ENCODE results near the gene EPHA5.

The EPHA5 gene

DNA sequence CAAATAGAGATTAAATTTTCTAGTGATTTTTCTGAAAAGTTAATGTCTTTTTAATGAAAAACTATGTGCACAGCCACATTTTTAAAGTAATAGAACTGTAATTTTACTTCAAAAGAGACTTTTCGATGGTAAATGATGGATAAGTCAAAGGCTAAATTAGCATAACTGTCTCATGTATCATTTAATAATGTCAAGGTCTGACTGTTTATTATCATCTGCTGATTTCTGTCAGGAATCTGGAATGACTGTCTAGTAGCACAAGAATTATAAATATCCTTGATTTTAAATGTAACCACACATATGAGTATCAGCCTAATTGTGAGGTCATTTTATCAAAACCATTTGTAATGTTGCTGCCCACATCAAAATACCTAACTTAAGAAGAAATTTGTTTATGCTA, 333.8 kb downstream of the EPHA5 start:
- H3K27ac ChIP-seq (ENCODE audit: extremely low read depth, low read depth, low read length), result no peak overlapping the region
- H3K4me3 ChIP-seq (ENCODE audit: low read depth, low read length), result no peak overlapping the region
- ChIA-PET POLR2A (no interaction called here), CTCF (no interaction called here)
- no peaks in the 10 kb centered on the region for H3K4me1 ChIP-seq (ENCODE audit: control insufficient read depth, insufficient read depth, low read length)
- no peak for TF ChIP-seq ZFHX2 (tag by site-specific recombination; conservative IDR thresholded peaks at IDR 0.05)
- no peak for TF ChIP-seq SALL2 (tag by site-specific recombination; IDR thresholded peaks at IDR 0.05; ENCODE audit: borderline replicate concordance)
- TF ChIP-seq ZNF214 (tag by site-specific recombination; IDR thresholded peaks at IDR 0.05; ENCODE audit: borderline replicate concordance), result no peak
- TF ChIP-seq ZBTB48 (tag by site-specific recombination; IDR thresholded peaks at IDR 0.05), result no peak
- no peak for TF ChIP-seq ZNF133 (tag by site-specific recombination; IDR thresholded peaks at IDR 0.05)
- no peak for TF ChIP-seq ZNF530 (tag by site-specific recombination; IDR thresholded peaks at IDR 0.05; ENCODE audit: low read depth)
- no peak for TF ChIP-seq BCL11A (tag by site-specific recombination; IDR thresholded peaks at IDR 0.05; ENCODE audit: low read depth)
- TF ChIP-seq, protein P1, sequence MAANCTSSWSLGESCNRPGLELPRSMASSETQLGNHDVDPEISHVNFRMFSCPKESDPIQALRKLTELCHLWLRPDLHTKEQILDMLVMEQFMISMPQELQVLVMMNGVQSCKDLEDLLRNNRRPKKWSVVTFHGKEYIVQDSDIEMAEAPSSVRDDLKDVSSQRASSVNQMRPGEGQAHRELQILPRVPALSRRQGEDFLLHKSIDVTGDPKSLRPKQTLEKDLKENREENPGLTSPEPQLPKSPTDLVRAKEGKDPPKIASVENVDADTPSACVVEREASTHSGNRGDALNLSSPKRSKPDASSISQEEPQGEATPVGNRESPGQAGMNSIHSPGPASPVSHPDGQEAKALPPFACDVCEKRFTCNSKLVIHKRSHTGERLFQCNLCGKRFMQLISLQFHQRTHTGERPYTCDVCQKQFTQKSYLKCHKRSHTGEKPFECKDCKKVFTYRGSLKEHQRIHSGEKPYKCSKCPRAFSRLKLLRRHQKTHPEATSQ (tag by site-specific recombination; IDR thresholded peaks at IDR 0.05), result no peak
- no peak for TF ChIP-seq ZNF354C (tag by site-specific recombination; IDR thresholded peaks at IDR 0.05; ENCODE audit: borderline replicate concordance, low read depth)
- TF ChIP-seq HOXD13 (CRISPR knock-in tag; IDR thresholded peaks at IDR 0.05; ENCODE audit: borderline replicate concordance), result no peak
- no peaks in the 10 kb centered on the region for H3K9me3 ChIP-seq (ENCODE audit: control insufficient read depth, insufficient read depth, low read depth, low read length)
- no peaks in the 10 kb centered on the region for H3K36me3 ChIP-seq (ENCODE audit: control insufficient read depth in 2 of 2, insufficient read depth in 1 of 2, low read length in 2 of 2)

DNA sequence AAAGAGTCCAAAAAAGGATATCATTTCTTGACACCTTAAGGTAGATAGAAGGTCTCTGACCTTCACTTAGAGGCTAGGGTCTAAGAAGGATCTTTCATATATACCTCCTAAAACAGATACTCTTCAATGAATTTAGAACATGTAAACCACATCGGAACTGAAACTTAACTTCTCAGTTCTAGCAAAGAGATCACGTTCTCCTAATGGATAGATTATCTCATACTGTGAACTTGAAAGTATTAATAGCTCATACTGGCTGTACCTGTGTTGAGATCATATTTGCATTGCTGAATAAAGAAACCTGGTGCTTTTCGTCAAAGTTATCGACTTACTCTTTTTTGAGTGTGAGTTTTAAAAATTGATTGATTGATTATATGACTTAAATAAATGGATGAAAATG, 353.8 kb downstream of the EPHA5 start:
- no peaks in the 10 kb centered on the region for H3K9me3 ChIP-seq (ENCODE audit: control insufficient read depth, insufficient read depth, low read depth, low read length)
- no peak overlapping the region for H3K4me3 ChIP-seq (ENCODE audit: low read depth, low read length)
- ChIA-PET POLR2A (no interaction called here), CTCF (no interaction called here)
- no peaks in the 10 kb centered on the region for H3K4me1 ChIP-seq (ENCODE audit: control insufficient read depth, insufficient read depth, low read length)
- no peak overlapping the region for H3K27ac ChIP-seq (ENCODE audit: extremely low read depth, low read depth, low read length)
- no peaks in the 10 kb centered on the region for H3K36me3 ChIP-seq (ENCODE audit: control insufficient read depth in 2 of 2, insufficient read depth in 1 of 2, low read length in 2 of 2)
- TF ChIP-seq ZNF426 (tag by site-specific recombination; IDR thresholded peaks at IDR 0.05), result no peak
- TF ChIP-seq ZNF701 (tag by site-specific recombination; IDR thresholded peaks at IDR 0.05), result no peak
- no peak for TF ChIP-seq ZNF629 (tag by site-specific recombination; IDR thresholded peaks at IDR 0.05)
- TF ChIP-seq, protein P2, sequence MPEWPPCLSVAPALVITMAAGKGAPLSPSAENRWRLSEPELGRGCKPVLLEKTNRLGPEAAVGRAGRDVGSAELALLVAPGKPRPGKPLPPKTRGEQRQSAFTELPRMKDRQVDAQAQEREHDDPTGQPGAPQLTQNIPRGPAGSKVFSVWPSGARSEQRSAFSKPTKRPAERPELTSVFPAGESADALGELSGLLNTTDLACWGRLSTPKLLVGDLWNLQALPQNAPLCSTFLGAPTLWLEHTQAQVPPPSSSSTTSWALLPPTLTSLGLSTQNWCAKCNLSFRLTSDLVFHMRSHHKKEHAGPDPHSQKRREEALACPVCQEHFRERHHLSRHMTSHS (tag by site-specific recombination; IDR thresholded peaks at IDR 0.05), result no peak
- no peak for TF ChIP-seq BCL11B (tag by site-specific recombination; IDR thresholded peaks at IDR 0.05; ENCODE audit: low read depth)
- TF ChIP-seq ZNF114 (tag by site-specific recombination; IDR thresholded peaks at IDR 0.05), result no peak
- TF ChIP-seq ZNF335 (tag by site-specific recombination; conservative IDR thresholded peaks at IDR 0.05), result no peak
- no peak for TF ChIP-seq ZNF350 (tag by site-specific recombination; IDR thresholded peaks at IDR 0.05)
- no peak for TF ChIP-seq ZNF549 (tag by site-specific recombination; IDR thresholded peaks at IDR 0.05)
- TF ChIP-seq, protein P3, sequence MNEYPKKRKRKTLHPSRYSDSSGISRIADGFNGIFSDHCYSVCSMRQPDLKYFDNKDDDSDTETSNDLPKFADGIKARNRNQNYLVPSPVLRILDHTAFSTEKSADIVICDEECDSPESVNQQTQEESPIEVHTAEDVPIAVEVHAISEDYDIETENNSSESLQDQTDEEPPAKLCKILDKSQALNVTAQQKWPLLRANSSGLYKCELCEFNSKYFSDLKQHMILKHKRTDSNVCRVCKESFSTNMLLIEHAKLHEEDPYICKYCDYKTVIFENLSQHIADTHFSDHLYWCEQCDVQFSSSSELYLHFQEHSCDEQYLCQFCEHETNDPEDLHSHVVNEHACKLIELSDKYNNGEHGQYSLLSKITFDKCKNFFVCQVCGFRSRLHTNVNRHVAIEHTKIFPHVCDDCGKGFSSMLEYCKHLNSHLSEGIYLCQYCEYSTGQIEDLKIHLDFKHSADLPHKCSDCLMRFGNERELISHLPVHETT (tag by site-specific recombination; IDR thresholded peaks at IDR 0.05), result no peak
- no peak for TF ChIP-seq ZNF292 (tag by site-specific recombination; IDR thresholded peaks at IDR 0.05; ENCODE audit: borderline replicate concordance, low read depth)
- TF ChIP-seq BCL11A (tag by site-specific recombination; IDR thresholded peaks at IDR 0.05; ENCODE audit: low read depth), result no peak
- TF ChIP-seq, protein P4, sequence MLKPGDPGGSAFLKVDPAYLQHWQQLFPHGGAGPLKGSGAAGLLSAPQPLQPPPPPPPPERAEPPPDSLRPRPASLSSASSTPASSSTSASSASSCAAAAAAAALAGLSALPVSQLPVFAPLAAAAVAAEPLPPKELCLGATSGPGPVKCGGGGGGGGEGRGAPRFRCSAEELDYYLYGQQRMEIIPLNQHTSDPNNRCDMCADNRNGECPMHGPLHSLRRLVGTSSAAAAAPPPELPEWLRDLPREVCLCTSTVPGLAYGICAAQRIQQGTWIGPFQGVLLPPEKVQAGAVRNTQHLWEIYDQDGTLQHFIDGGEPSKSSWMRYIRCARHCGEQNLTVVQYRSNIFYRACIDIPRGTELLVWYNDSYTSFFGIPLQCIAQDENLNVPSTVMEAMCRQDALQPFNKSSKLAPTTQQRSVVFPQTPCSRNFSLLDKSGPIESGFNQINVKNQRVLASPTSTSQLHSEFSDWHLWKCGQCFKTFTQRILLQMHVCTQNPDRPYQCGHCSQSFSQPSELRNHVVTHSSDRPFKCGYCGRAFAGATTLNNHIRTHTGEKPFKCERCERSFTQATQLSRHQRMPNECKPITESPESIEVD (tag by site-specific recombination; IDR thresholded peaks at IDR 0.05), result no peak
- TF ChIP-seq ZFP3 (tag by site-specific recombination; IDR thresholded peaks at IDR 0.05; ENCODE audit: low read depth), result no peak
- no peak for TF ChIP-seq ZBTB8A (tag by site-specific recombination; IDR thresholded peaks at IDR 0.05)
- TF ChIP-seq ZNF768 (tag by site-specific recombination; IDR thresholded peaks at IDR 0.05), result no peak
- TF ChIP-seq ZNF785 (tag by site-specific recombination; IDR thresholded peaks at IDR 0.05), result no peak

Measured in HEK293 (cell line).